ENCODE results near the gene AQP7.

DNA sequence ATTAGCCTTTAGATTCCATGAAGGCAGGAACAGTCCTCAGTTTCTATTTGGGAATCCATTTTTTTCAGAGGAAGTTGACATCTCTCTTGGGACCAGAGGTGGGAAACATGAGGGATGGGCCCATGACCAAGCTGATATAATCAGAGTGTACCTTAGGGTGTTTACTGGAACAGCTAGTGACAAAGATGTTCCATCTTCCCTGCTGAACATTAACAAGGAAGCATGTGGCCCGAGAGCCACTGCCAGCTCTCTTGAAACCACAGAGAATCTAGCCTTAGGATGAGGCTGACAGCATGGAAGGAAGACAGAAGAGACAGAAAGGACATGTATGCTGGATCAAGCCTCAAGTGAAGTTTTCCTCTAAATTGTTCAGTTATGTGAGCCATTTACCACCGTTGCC, 29.1 kb upstream of the AQP7 start:
- TF ChIP-seq, protein P1, sequence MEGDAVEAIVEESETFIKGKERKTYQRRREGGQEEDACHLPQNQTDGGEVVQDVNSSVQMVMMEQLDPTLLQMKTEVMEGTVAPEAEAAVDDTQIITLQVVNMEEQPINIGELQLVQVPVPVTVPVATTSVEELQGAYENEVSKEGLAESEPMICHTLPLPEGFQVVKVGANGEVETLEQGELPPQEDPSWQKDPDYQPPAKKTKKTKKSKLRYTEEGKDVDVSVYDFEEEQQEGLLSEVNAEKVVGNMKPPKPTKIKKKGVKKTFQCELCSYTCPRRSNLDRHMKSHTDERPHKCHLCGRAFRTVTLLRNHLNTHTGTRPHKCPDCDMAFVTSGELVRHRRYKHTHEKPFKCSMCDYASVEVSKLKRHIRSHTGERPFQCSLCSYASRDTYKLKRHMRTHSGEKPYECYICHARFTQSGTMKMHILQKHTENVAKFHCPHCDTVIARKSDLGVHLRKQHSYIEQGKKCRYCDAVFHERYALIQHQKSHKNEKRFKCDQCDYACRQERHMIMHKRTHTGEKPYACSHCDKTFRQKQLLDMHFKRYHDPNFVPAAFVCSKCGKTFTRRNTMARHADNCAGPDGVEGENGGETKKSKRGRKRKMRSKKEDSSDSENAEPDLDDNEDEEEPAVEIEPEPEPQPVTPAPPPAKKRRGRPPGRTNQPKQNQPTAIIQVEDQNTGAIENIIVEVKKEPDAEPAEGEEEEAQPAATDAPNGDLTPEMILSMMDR (IDR thresholded peaks at IDR 0.05) = no peak
- TF ChIP-seq POLR2A (IDR thresholded peaks at IDR 0.05) = no peak

Data from esophagus squamous epithelium (tissue), 4 donors.